CD4-positive, alpha-beta T cell (primary cell): ENCODE results near the gene RPAP3. TPM values are rescaled to one million over a fixed set of nuclear protein-coding genes. Genes with fewer than 3 reads are reported as not detected.

Experiments used
- ATAC-seq: fragments of 200-7000 bp; cut with Tn5 transposase; one replicate; pipeline ENCODE4 v1.10.0; 2022; ENCODE audit warnings: mild to moderate bottlenecking; ENCODE audit not compliant: poor library complexity
- CTCF ChIA-PET: fragments of 350-600 bp; sonication (Branson Sonifier 250); formaldehyde crosslinking; loops from one replicate; lab custom pipeline; 2021; ENCODE audit warnings: antibody characterized with exemption, inconsistent platforms; lab: Charles Lee
- POLR2A ChIA-PET: fragments of 350-600 bp; sonication (Branson Sonifier 250); formaldehyde crosslinking; loops from one replicate; lab custom pipeline; 2021; ENCODE audit warnings: antibody characterized with exemption, inconsistent platforms; lab: Charles Lee
- DNase-seq, 14 experiments: peaks; one replicate each; pipeline ENCODE4 v3.0.0-alpha.2; 2013 to 2020; ENCODE audit warnings: mixed read lengths in 2 of 14
- H3K27ac ChIP-seq, 2 donors: one replicate each; pipeline versions ENCODE4 v1.5.1 to v1.7.0; 2013; ENCODE audit warnings: low read length in 2 of 2, low read depth in 1 of 2, mild to moderate bottlenecking in 1 of 2
- H3K27me3 ChIP-seq, 2 experiments: 1 replicate in 1 of 2; 2 replicates in 1 of 2; pipeline versions ENCODE4 v1.6.1 to v1.7.0; 2013; ENCODE audit warnings: low read length in 2 of 2, control low read depth in 1 of 2, mild to moderate bottlenecking in 1 of 2, moderate library complexity in 1 of 2; ENCODE audit not compliant: insufficient read depth in 2 of 2, control insufficient read depth in 1 of 2
- H3K36me3 ChIP-seq: one replicate; pipeline ENCODE4 v1.6.1; 2013; ENCODE audit warnings: low read length, control low read depth; ENCODE audit not compliant: insufficient read depth
- H3K4me1 ChIP-seq: one replicate; pipeline ENCODE4 v1.6.1; 2013; ENCODE audit warnings: low read length, control low read depth; ENCODE audit not compliant: insufficient read depth
- H3K4me3 ChIP-seq: one replicate; pipeline ENCODE4 v1.5.1; 2013; ENCODE audit warnings: mild to moderate bottlenecking, low read length, moderate library complexity
- H3K9me3 ChIP-seq, 2 experiments: 1 replicate in 1 of 2; 2 replicates in 1 of 2; pipeline versions ENCODE4 v1.6.1 to v1.7.0; 2013; ENCODE audit warnings: low read length in 2 of 2, mild to moderate bottlenecking in 2 of 2, control low read depth in 1 of 2, moderate library complexity in 1 of 2; ENCODE audit not compliant: control insufficient read depth in 1 of 2, insufficient read depth in 1 of 2
- H3K27ac Mint-ChIP-seq: one replicate; pipeline ENCODE4 v1.8.0; 2020; ENCODE audit warnings: mixed read lengths
- H3K27me3 Mint-ChIP-seq: one replicate; pipeline ENCODE4 v1.8.0; 2021; ENCODE audit warnings: mixed read lengths
- H3K36me3 Mint-ChIP-seq: one replicate; pipeline ENCODE4 v1.8.0; 2021; ENCODE audit warnings: low read depth, mixed read lengths
- H3K4me1 Mint-ChIP-seq: one replicate; pipeline ENCODE4 v1.8.0; 2021; ENCODE audit warnings: low read depth, mixed read lengths
- H3K4me3 Mint-ChIP-seq: one replicate; pipeline ENCODE4 v1.8.0; 2020; ENCODE audit warnings: mild to moderate bottlenecking, mixed read lengths
- H3K9me3 Mint-ChIP-seq: one replicate; pipeline ENCODE4 v1.8.0; 2020; ENCODE audit warnings: mixed read lengths
- CTCF ChIP-seq: fragments of 200-600 bp; IDR thresholded peaks from one replicate; pipeline ENCODE4 v1.8.0; 2022; ENCODE audit warnings: antibody characterized with exemption, mild to moderate bottlenecking
- intact Hi-C, 2 experiments: fragments of 100-400 bp; cut with DNase I in 1 of 2; cut with micrococcal nuclease in 1 of 2; formaldehyde crosslinking; loops; one replicate each; pipeline versions ENCODE4 v1.15.1 to v1.9.0; 2023 to 2025; cut with DNase I, micrococcal nuclease
- total RNA-seq, 174 experiments: library from RNA in 2 of 174; stranded (reverse) in 2 of 174; gene quantifications; one replicate each; pipeline ENCODE4 v1.2.3 and lab custom pipeline; 2021 to 2026

Gene RPAP3
- total RNA-seq, 2 experiments from 2014 or later = 24.6 to 26.4 TPM

- Mint-ChIP-seq H3K27ac (no peak overlapping the region), H3K27me3 (no peaks in the 10 kb centered on the region), H3K36me3 (no peaks in the 10 kb centered on the region), H3K9me3 (no peaks in the 10 kb centered on the region), H3K4me1 (peaks cover 12% of the 10 kb centered on the region), H3K4me3 (no peak overlapping the region)
- Histone ChIP-seq H3K27me3 (no peaks in the 10 kb centered on the region), H3K4me3 (no peak overlapping the region), H3K27ac (no peak overlapping the region), H3K4me1 (peaks cover 13% of the 10 kb centered on the region), H3K36me3 (no peaks in the 10 kb centered on the region), H3K9me3 (no peaks in the 10 kb centered on the region)
- no peak for TF ChIP-seq CTCF
- no peak for DNase-seq
- ChIA-PET POLR2A (interaction anchor here (0.6 kb wide), 1 partner anchor 1681 kb away, joined by 3 read pairs; no protein-coding TSS in a partner anchor), CTCF (interaction anchor here (1.3 kb wide), 1 partner anchor 56 kb away, joined by 3 read pairs; no protein-coding TSS in a partner anchor)
- intact Hi-C loops = no loop called here
- ATAC-seq = no peak
These were observed 17.3 kb upstream of the RPAP3 start for GRCh38 chr12:47722941-47723631.

GRCh38 chr12:47722136-47722834, 16.5 kb upstream of the RPAP3 start:
- H3K4me3 ChIP-seq = no peak overlapping the region
- Mint-ChIP-seq H3K27me3 (no peaks in the 10 kb centered on the region), H3K27ac (no peak overlapping the region), H3K4me3 (no peak overlapping the region), H3K9me3 (no peaks in the 10 kb centered on the region), H3K4me1 (peaks cover 20% of the 10 kb centered on the region), H3K36me3 (no peaks in the 10 kb centered on the region)
- ATAC-seq = no peak
- ChIA-PET CTCF (interaction anchor here (1.0 to 1.3 kb wide), 2 partner anchors 45 to 57 kb away, joined by 3 read pairs; no protein-coding TSS in a partner anchor), POLR2A (interaction anchor here (1.1 kb wide), 1 partner anchor 91 kb away, joined by 3 read pairs; no protein-coding TSS in a partner anchor)
- H3K36me3 ChIP-seq = no peaks in the 10 kb centered on the region
- H3K4me1 ChIP-seq = peaks cover 21% of the 10 kb centered on the region
- no peak for DNase-seq
- H3K27ac ChIP-seq = no peak overlapping the region
- H3K9me3 ChIP-seq = no peaks in the 10 kb centered on the region
- no peaks in the 10 kb centered on the region for H3K27me3 ChIP-seq
- intact Hi-C loops = no loop called here
- TF ChIP-seq CTCF = no peak

- Mint-ChIP-seq H3K4me1 (peaks cover 27% of the 10 kb centered on the region), H3K4me3 (no peak overlapping the region), H3K36me3 (no peaks in the 10 kb centered on the region), H3K27ac (no peak overlapping the region), H3K9me3 (no peaks in the 10 kb centered on the region), H3K27me3 (no peaks in the 10 kb centered on the region)
- Histone ChIP-seq H3K27me3 (no peaks in the 10 kb centered on the region), H3K9me3 (no peaks in the 10 kb centered on the region), H3K36me3 (no peaks in the 10 kb centered on the region), H3K27ac (no peak overlapping the region), H3K4me3 (no peak overlapping the region), H3K4me1 (peaks cover 28% of the 10 kb centered on the region)
- no peak for ATAC-seq
- intact Hi-C loops = no loop called here
- POLR2A ChIA-PET = interaction anchor here (1.1 kb wide), 1 partner anchor 91 kb away, joined by 3 read pairs; no protein-coding TSS in a partner anchor
- peak in 1 of 14 experiments; percentile 72 for DNase-seq
- TF ChIP-seq CTCF = no peak
- CTCF ChIA-PET = interaction anchor here (1.0 to 1.2 kb wide), 2 partner anchors 45 to 46 kb away, joined by 3 read pairs; no protein-coding TSS in a partner anchor
These were observed 15.7 kb upstream of the RPAP3 start for GRCh38 chr12:47721431-47721973.
